ENCODE results near the gene HHIPL1.
"Not testable (repeated sequence)": the region's sequence is repeated elsewhere in the genome, so short reads cannot be mapped to it uniquely, and the experiment has no call there.

Gene HHIPL1

GRCh38 chr14:99660006-99660566 is 15.2 kb downstream of the HHIPL1 start:
- no peak for DNase-seq (ENCODE audit: low read depth)

GRCh38 chr14:99660794-99661193 is 15.9 kb downstream of the HHIPL1 start:
- no peak for DNase-seq (ENCODE audit: low read depth)

GRCh38 chr14:99661206-99661605 is 16.3 kb downstream of the HHIPL1 start:
- DNase-seq (ENCODE audit: low read depth): not testable (repeated sequence)

- DNase-seq (ENCODE audit: low read depth): no peak
Observed at GRCh38 chr14:99662846-99663245, 17.9 kb downstream of the HHIPL1 start.

- no peak for DNase-seq (ENCODE audit: low read depth)
Observed at GRCh38 chr14:99663386-99664057, 18.6 kb downstream of the HHIPL1 start.

GRCh38 chr14:99664058-99664936 is 19.4 kb downstream of the HHIPL1 start:
- DNase-seq (ENCODE audit: low read depth): no peak

- DNase-seq (ENCODE audit: low read depth): no peak
Observed at GRCh38 chr14:99664937-99665273, 20.0 kb downstream of the HHIPL1 start.

- no peak for DNase-seq (ENCODE audit: low read depth)
Observed at GRCh38 chr14:99666533-99666932, 21.6 kb downstream of the HHIPL1 start.

- no peak for DNase-seq (ENCODE audit: low read depth)
Observed at GRCh38 chr14:99667045-99667444, 22.1 kb downstream of the HHIPL1 start.

GRCh38 chr14:99667821-99668220 is 22.9 kb downstream of the HHIPL1 start:
- DNase-seq (ENCODE audit: low read depth): no peak

- DNase-seq (ENCODE audit: low read depth): no peak
Observed at GRCh38 chr14:99668307-99669295, 23.7 kb downstream of the HHIPL1 start.

GRCh38 chr14:99670361-99671234 is 25.7 kb downstream of the HHIPL1 start:
- no peak for DNase-seq (ENCODE audit: low read depth)

- DNase-seq (ENCODE audit: low read depth): no peak
Observed at GRCh38 chr14:99671235-99672224, 26.6 kb downstream of the HHIPL1 start.

GRCh38 chr14:99672506-99673304 is 27.8 kb downstream of the HHIPL1 start:
- DNase-seq (ENCODE audit: low read depth): no peak

GRCh38 chr14:99673305-99674063 is 28.6 kb downstream of the HHIPL1 start:
- DNase-seq (ENCODE audit: low read depth): no peak

- no peak for DNase-seq (ENCODE audit: low read depth)
Observed at GRCh38 chr14:99674064-99674650, 29.2 kb downstream of the HHIPL1 start.

- DNase-seq (ENCODE audit: low read depth): no peak
Observed at GRCh38 chr14:99674776-99675381, 29.9 kb downstream of the HHIPL1 start.
